Gastrocnemius medialis (tissue), 4 donors: ENCODE measurements around the gene GRIK2.

Experiments used
- POLR2A ChIP-seq, 2 donors: fragments of 450-650 bp; IDR thresholded peaks; one replicate each; pipeline ENCODE4 v1.6.1; 2017; ENCODE audit warnings: antibody characterized with exemption in 2 of 2, mild to moderate bottlenecking in 2 of 2, moderate library complexity in 2 of 2
- TF ChIP-seq, protein P1 (sequence below), 5 experiments: fragments of 450-650 bp in 3 of 5; fragments of 200-600 bp in 2 of 5; sonication (generic) in 2 of 5; IDR thresholded peaks in 4 of 5; conservative IDR thresholded peaks in 1 of 5; 1 replicate in 4 of 5; 2 replicates in 1 of 5; pipeline ENCODE4 v1.5.1; 2016 to 2019; ENCODE audit warnings: antibody characterized with exemption in 5 of 5, mild to moderate bottlenecking in 3 of 5, moderate library complexity in 3 of 5

DNA sequence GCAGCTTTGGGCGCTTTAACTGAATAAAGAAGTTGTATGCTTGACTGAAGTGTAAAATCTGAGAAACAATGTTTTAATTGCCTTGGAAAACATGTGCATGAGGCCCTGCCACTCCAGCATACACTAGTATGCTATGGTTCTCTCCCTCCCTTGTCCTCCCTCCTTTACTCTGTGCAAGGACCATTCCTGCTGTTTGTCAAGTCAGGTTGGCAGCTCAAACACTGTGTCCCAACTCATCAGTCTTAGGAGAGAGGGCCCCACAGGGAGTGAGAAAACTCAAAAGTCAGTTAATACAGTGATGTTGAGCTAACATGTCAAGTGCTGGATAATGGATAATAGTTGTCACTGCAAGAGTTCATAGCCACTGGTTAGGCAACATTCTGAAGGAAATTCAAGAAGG is 543.6 kb downstream of the GRIK2 start:
- TF ChIP-seq, protein P1, sequence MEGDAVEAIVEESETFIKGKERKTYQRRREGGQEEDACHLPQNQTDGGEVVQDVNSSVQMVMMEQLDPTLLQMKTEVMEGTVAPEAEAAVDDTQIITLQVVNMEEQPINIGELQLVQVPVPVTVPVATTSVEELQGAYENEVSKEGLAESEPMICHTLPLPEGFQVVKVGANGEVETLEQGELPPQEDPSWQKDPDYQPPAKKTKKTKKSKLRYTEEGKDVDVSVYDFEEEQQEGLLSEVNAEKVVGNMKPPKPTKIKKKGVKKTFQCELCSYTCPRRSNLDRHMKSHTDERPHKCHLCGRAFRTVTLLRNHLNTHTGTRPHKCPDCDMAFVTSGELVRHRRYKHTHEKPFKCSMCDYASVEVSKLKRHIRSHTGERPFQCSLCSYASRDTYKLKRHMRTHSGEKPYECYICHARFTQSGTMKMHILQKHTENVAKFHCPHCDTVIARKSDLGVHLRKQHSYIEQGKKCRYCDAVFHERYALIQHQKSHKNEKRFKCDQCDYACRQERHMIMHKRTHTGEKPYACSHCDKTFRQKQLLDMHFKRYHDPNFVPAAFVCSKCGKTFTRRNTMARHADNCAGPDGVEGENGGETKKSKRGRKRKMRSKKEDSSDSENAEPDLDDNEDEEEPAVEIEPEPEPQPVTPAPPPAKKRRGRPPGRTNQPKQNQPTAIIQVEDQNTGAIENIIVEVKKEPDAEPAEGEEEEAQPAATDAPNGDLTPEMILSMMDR (IDR thresholded peaks at IDR 0.05 in 4 of 5, conservative IDR thresholded peaks at IDR 0.05 in 1 of 5): no peak
- no peak for TF ChIP-seq POLR2A (IDR thresholded peaks at IDR 0.05)
